Activated CD4-positive, alpha-beta T cell treated with anti-CD3 and anti-CD28 coated beads for 48 hours (primary cell): Measurements from ENCODE around the gene PUDP.
"Not testable (repeated sequence)": the region's sequence is repeated elsewhere in the genome, so short reads cannot be mapped to it uniquely, and the experiment has no call there.

ENCODE experiments used
- DNase-seq: peaks from one replicate; pipeline ENCODE4 v3.0.0-alpha.2; 2020

The PUDP gene

DNA sequence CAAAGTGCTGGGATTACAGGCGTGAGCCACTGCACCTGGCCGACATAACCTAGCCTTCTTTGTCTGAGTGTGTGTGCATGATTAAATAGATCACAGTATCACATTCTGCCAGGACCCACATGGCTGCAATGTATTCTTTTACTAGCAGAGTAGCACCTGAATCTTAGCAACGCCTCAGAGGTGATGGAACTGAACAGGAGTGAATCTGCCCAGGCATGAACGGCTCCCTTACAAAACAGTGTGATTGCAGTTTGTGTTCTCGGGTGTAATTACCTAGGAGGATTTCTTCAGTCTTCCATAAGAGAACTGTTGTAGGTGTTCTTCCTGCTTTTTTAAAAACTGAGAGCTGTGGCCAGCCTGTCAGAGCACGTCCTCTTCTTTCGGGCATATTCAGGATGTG lies 123.1 kb downstream of the PUDP start:
- no peak for DNase-seq

DNA sequence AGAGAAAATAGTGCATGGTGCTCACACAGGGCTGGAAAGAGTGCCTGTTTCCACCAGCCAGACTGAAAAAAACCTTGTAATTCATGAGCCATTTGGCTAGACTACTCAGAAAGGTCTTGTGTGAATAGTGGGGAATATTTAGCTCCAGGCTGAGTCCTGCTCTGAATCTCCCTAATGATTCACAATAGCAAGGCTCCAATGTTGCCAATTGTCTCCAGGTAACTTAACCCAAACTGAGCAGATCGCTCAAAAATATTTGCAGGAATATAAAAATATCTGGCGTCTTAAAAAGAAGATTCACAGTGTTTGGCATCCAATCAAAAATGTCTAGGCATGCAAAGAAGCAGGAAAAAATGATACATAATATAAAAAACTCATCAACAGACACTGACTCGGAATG lies 125.0 kb downstream of the PUDP start:
- not testable (repeated sequence) for DNase-seq

DNA sequence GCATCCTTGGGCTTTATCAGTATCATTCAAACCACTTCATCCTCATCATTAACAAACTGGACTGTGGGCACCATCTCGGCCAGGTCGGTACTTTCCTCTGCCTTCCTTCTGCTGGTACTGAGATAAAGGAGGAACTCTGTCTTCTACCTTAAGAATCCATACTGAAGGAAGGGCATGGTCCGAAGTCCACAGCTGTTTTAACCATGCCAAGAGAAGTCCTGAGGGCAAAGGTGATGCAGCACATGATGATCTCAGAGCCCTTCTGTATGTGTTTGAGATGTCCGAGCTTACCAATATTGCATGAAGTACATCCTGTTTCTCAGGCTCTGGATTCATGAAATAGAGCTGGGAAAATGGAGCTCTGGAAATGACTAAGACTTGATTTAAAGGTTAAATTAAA lies 126.0 kb downstream of the PUDP start:
- DNase-seq, result no peak

DNA sequence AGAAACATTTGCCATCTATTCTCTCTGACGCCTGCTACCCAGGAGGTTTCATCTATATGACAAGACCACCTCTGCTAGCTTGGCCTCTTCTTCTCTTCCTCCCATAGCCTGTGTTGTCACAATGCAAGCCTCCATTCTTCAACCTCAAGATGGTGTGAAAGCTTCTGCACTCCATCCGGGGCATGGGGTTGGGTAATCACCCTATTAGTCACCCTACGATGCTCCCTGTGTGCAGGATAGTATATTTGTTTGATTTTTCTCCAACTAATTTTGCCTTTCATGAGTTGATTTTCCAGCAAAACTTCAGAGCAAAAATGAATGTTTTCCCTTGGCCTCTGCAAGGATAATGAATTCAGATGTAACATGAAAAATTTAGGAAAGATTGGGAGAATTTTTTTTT lies 128.4 kb downstream of the PUDP start:
- no peak for DNase-seq

DNA sequence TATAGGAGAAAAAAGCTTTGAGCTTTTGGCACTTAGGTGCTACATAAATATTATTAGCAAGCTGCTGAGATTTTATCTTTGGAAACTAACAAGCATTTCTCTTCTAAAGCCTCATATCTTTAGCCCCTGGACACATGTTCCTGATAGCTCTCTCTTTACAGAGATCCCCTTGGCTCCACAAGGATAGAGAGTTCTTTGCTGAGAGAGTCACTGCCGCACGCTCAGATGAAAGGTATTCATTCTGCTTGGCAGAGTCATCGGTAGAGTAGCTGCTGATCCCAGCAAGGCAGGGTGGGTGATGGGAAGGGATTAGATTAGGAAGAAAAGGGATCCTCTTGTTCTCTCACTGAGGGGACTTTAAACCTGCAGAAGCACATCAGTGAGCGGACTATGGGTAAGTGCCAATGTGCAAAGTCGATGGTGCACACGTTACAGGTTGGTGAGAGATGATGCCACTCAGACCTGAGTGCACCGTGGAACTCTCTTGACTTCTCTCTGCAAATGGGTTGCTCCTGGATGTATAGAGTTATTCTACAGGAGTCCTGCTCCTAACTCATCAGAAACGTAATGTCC lies 135.6 kb downstream of the PUDP start:
- not testable (repeated sequence) for DNase-seq

DNA sequence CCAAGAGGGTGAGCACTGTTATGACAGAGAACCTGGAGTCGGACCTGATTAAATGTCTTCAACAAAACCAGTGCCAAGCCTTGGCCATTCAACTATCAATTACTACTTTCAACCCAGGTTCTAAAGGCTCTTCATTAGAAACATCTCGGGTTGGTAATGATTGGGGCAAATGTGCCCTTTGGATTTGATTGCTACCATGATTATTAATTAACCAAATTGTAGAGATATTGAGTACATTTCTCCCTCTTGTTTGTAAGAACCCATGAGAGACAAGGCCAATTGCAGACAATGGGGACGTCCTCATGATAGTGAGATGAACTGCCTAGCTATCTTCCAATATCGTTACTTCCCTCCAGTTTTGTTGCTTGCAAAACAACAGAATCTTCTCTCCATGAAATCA lies 137.1 kb downstream of the PUDP start:
- DNase-seq, result not testable (repeated sequence)

DNA sequence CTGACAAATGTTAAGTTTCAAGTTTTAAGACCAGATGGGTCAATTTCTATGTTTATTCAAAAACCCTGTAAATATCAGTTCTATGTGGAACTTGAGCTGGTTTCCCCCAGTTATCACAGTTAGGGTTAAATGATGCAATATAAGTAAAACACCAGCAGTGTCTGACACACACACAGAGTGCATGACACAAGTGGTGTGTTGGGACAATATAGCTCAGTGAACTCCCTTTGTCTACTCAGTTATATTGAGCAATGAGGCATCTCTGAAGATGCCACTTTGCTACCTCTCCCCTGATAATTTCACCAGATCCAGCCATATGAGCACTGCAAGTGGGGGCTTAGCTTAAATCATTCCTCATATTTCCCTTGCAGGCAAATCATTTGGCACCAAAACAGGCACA lies 140.6 kb downstream of the PUDP start:
- DNase-seq, result not testable (repeated sequence)
